Cardiac muscle cell (in vitro differentiated cells and primary cell): ENCODE results near the gene ADCY5. TPM values are rescaled to one million over a fixed set of nuclear protein-coding genes. Genes with fewer than 3 reads are reported as not detected.

Source experiments
- DNase-seq, 2 donors: peaks; one replicate each; pipeline versions ENCODE4 v3.0.0 to v3.0.0-alpha.2; 2010 to 2017; ENCODE audit warnings: low read depth in 1 of 2, low spot score in 1 of 2
- H3K27ac ChIP-seq: fragments of 200-600 bp; sonication (generic); 2 replicates; pipeline ENCODE4 v1.5.1; 2016
- H3K27me3 ChIP-seq: fragments of 200-600 bp; sonication (generic); 2 replicates; pipeline ENCODE4 v1.6.0; 2016; ENCODE audit warnings: control low read depth
- H3K36me3 ChIP-seq: fragments of 200-600 bp; sonication (generic); 2 replicates; pipeline ENCODE4 v1.5.1; 2016; ENCODE audit warnings: control low read depth
- H3K4me1 ChIP-seq: fragments of 200-600 bp; sonication (generic); 2 replicates; pipeline ENCODE4 v1.8.1; 2017; ENCODE audit warnings: low read depth, mild to moderate bottlenecking, mixed run types
- H3K4me3 ChIP-seq: fragments of 200-600 bp; sonication (generic); 2 replicates; pipeline ENCODE4 v1.5.1; 2016; ENCODE audit warnings: mild to moderate bottlenecking
- H3K9me3 ChIP-seq: fragments of 200-600 bp; sonication (generic); 2 replicates; pipeline ENCODE4 v1.5.1; 2017; ENCODE audit warnings: low read depth, mild to moderate bottlenecking, control low read depth
- CTCF ChIP-seq: IDR thresholded peaks from 2 replicates; pipeline ENCODE4 v1.5.1; 2012; ENCODE audit warnings: low read depth, mild to moderate bottlenecking, low read length
- polyA plus RNA-seq: library from polyadenylated mRNA; unstranded; fragments of >200 nt; fragmentation: Nextera tagmentation; extraction: Ambion mirVana; gene quantifications from 2 replicates; pipeline ENCODE4 v1.2.1, GENCODE V29; 2016
- total RNA-seq: library from RNA; depleted of rRNA; stranded (reverse); fragments of >200 nt; gene quantifications from 2 replicates; pipeline ENCODE4 v1.2.3, GENCODE V29; 2016

The ADCY5 gene
- total and polyA plus RNA-seq, 2 experiments from 2014 or later, result 38.4 to 93.7 TPM

GRCh38 chr3:123416647-123417046 lies 32.2 kb downstream of the ADCY5 start:
- TF ChIP-seq CTCF, result no peak
- H3K9me3 ChIP-seq, result no peaks in the 10 kb centered on the region
- DNase-seq, result no peak
- H3K36me3 ChIP-seq, result no peaks in the 10 kb centered on the region
- H3K27me3 ChIP-seq, result no peaks in the 10 kb centered on the region
- no peak overlapping the region for H3K4me3 ChIP-seq
- H3K4me1 ChIP-seq, result peaks cover 21% of the 10 kb centered on the region
- H3K27ac ChIP-seq, result no peak overlapping the region

- Histone ChIP-seq H3K9me3 (no peaks in the 10 kb centered on the region), H3K27ac (no peak overlapping the region), H3K36me3 (no peaks in the 10 kb centered on the region), H3K27me3 (no peaks in the 10 kb centered on the region), H3K4me1 (peaks cover 26% of the 10 kb centered on the region), H3K4me3 (no peak overlapping the region)
- no peak for TF ChIP-seq CTCF
- no peak for DNase-seq
Observed at GRCh38 chr3:123416173-123416572, 32.7 kb downstream of the ADCY5 start.

- Histone ChIP-seq H3K4me3 (no peak overlapping the region), H3K4me1 (peaks cover 34% of the 10 kb centered on the region), H3K9me3 (no peaks in the 10 kb centered on the region), H3K36me3 (no peaks in the 10 kb centered on the region), H3K27ac (no peak overlapping the region), H3K27me3 (no peaks in the 10 kb centered on the region)
- no peak for TF ChIP-seq CTCF
- no peak for DNase-seq
Observed at GRCh38 chr3:123414973-123415775, 33.7 kb downstream of the ADCY5 start.

GRCh38 chr3:123412811-123413604 lies 35.9 kb downstream of the ADCY5 start:
- Histone ChIP-seq H3K36me3 (no peaks in the 10 kb centered on the region), H3K27ac (peak overlapping the region; percentile 31), H3K4me1 (peaks cover 38% of the 10 kb centered on the region), H3K27me3 (no peaks in the 10 kb centered on the region), H3K9me3 (no peaks in the 10 kb centered on the region), H3K4me3 (no peak overlapping the region)
- DNase-seq, result peak in 1 of 2 donors; percentile 6
- no peak for TF ChIP-seq CTCF

- no peak overlapping the region for H3K4me3 ChIP-seq
- H3K4me1 ChIP-seq, result peaks cover 38% of the 10 kb centered on the region
- no peak for DNase-seq
- H3K27me3 ChIP-seq, result no peaks in the 10 kb centered on the region
- H3K27ac ChIP-seq, result peak overlapping the region; percentile 77
- no peaks in the 10 kb centered on the region for H3K9me3 ChIP-seq
- TF ChIP-seq CTCF, result no peak
- H3K36me3 ChIP-seq, result no peaks in the 10 kb centered on the region
Observed at GRCh38 chr3:123412076-123412475, 36.8 kb downstream of the ADCY5 start.
